ENCODE data around the gene SCYL3.

SCYL3 gene

DNA sequence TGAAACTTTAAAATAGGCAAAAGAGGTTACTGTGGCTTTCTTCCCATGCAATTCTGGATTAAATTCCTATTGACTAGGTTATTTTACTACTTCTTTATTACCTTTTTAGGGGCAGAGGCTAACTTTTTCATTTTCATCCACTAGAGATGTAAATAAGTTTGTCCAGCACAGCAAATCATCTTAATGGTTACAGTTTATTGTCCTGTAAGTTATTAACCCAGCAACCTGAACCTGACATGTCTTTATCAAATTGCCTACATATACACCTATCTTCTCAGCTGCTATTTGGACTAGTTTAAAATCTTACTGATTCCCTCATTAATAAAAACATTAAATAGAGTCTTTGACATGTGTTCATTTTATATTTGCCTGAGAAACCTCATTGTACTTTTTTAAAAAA lies 6.9 kb upstream of the SCYL3 start:
- DNase-seq (ENCODE audit: low read depth in 2 of 2): no peak

DNA sequence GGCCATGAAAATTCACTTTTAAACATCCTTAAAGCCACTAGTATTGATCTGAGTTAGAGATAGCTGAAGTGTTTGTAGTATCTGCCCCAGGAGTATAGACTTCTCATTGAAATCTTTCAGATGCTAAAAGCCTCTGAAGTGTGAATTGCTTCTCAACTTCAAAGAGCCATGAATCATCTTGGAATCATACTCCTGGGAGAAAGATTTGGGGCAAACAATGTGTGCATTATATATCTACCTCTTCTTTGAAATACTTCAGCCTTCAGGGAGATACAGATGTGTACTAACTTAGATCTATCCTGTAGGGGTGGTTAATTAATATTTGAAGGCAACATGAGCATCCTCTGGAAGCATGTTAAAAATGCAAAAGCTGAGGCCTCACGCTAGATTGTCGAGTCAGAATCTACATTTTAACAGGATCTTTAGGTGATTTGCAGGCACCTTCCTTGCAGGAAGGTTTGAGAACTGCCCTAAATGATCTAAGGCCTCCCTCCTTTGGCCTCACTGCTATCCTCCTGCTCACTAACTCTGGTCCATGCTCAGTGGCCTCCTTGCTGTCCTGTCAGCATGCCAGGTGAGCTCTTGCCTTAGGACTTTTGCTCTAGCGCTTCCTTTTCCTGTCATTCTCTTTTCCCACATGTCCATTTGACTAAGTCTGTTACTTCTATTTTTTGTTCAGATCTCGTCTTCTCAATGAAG lies 6.0 kb upstream of the SCYL3 start:
- DNase-seq (ENCODE audit: low read depth in 2 of 2): no peak

DNA sequence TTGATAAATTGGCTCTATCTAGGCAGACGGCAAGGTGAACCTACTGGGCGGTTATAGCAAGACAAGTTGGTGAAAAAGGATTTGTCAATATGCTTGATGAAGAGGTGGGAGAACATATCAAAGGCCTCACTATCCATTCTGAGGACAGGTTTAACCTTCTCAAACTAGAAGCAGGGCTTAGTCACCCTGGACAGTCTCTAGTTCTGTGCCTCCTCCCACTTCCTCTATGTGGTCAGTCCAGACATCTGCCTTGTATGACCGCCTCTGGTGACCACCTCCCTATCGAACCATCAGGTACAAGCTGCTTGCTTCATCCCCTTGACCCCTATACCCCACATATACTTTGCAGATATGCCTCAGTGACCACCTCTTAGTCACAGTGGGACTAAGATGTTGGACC lies 2.3 kb upstream of the SCYL3 start:
- DNase-seq (ENCODE audit: low read depth in 2 of 2): no peak

DNA sequence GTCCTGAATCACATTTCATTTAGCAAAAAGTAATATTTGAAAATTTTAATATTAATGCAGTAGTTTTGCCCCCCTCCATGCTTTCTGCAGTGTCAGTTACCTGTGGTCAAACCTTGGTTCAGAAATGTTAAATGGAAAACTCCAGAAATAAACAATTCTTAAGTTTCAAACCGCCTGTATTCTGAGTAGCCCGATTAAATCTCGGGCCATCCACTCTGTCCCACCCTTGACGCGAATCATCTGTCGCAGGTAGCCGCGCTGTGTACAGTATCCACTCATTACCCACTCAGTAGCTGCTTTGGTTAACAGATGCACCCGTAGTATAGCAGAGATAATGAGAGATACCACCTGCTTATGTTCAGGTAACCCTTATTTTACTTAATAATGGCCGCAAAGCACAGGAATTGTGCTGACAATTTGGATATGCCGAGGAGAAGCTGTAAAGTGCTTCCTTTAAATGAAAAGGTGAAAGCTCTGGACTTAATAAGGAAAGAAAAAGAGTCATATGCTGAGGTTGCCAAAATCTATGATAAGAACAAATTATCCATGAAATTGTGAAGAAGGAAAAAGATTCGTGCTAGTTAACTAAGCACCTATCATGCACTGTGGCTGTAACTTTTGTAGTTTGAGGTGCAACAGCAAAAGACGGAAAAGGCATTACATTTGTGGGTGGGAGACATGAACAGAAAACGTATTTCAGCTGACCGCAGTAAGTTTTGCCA lies 889 bp upstream of the SCYL3 start:
- DNase-seq (ENCODE audit: low read depth in 2 of 2): no peak

DNA sequence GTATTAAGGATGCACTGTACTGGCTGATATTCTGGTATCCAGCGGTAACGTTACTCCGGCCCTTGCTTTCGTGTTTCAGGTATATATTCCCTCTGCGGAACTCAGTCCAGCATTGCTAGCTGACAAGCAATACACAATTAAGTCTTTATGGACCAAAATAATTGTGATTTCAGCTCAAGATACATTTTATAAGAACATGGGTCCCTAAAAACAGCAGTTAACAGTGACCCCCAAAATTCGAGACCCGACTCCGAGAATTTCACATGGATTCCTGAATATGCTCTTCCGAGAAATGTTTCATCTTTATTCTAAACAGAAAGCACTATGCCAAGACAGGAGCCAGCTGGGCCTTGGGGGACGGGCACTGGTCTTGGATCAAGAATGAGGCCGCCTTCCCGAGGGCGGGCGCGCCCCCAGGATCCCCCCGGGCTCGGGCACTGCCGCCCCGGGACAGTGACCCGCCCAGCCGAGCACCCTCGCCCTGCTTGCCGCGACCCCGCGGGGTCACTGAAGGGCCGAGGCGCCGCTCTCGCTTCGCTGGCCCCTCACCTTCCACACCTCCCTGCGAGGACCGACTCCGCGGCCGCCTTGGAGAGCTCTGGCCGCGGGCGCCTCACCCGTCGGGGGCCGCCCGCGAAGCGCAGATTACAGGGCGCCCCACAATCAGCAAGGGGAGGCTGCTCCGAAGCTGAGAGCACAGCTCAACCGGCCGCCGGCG lies 610 bp downstream of the SCYL3 start:
- no peak for DNase-seq (ENCODE audit: low read depth in 2 of 2)

DNA sequence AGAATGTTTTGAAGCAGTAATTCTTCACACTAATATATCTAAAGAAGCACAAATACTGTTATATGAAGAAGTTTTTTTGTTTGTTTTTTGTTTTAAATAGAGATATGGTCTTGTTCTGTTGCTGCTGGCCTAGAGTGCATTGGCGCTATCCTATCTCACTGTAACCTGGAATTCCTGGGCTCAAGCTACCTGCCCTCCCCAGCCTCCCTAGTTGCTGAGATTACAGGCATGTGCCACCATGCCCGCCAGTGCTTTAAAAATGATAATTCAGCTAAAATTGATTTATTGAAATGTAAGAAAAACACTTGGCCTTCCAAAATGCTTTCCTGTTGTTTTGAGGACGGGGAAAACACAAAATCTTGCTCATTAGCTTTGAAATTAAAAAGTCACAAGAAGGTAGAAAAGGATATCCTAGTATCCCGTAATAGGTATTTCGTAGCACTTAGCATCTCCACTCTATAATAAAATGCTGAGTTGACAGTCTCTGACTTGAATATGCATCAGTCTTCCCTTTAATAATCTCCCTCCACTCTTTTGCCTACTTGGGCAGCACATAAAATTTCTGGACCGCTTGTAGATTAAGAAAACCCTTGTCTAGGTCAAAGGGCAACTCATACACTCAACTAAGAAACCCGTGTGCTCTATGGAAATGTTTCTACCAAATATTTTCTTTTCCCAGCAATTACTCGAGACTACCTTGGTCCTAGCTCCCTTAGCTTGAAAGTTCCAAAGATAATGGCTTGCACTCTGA lies 1.3 kb downstream of the SCYL3 start:
- no peak for DNase-seq (ENCODE audit: low read depth in 2 of 2)

DNA sequence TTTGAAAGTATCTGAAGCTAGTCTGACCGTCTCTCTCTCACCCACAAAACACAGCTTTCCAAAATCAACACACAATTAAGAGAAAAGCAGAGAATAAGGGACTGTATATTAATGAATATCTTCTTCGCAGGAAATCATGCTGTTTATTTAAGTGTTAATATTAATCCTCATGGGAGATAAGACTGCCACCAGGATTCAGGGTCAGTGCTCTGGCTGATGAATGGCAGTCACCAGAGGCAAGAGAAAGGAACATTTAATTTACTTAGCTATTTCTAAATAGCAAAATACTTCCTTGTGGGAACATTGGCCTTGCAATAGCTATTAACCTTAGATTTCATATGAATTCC lies 2.2 kb downstream of the SCYL3 start:
- no peak for DNase-seq (ENCODE audit: low read depth in 2 of 2)

DNA sequence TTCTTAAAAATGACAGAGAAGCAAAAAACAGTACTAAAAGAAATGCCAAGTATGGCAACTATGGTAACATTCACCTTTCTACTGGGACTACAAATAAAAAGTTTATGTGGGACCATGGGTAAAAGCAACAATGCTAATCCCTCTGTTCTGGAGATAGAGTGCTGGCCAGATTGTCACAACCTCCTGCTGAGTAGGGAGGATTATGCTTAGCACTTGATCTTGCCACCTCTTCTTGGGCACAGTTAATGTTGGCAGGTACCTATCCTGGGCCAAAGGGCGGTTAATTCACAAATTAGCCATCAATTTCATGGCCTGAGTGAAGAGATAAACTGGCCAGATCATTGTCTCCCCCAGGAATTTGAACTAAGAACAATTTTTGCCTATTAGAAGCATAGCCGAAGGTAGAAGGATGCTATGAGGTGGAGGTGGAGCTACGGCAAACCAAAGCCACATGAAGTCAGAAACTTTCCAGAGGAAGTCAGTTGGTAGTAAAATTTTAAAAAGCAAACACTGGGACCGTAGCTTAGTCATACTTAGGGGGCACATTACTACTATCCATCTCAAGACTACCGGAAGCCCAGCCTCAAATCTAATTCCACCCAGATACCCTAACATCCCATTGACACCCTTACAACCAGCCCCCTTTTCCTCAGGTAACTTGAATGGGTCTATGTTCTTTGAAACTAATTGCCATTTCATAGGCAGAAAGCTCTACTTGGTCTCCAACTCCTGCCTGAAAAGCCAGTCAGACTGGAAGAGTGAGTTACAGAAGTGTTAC lies 2.7 kb downstream of the SCYL3 start:
- peak in 1 of 2 donors; percentile 15 for DNase-seq (ENCODE audit: low read depth in 2 of 2)

DNA sequence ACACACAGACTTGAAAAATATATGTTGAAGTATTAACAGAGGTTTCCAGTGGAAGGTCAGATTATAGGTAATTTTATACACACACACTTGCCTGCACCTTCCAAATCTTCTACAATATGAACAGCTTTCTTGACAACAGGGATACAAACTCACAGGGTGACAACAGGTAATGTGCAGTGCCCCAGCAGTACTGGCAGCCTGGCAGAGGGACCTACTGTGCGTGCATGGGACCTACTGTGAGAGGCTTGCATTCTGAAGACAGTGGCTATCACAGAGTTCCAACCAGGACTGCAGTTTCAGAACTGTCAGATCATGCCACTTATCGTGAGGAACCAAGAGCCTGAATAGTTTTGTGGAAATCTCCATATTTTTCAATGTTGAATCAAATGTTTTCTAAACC lies 3.8 kb downstream of the SCYL3 start:
- no peak for DNase-seq (ENCODE audit: low read depth in 2 of 2)

DNA sequence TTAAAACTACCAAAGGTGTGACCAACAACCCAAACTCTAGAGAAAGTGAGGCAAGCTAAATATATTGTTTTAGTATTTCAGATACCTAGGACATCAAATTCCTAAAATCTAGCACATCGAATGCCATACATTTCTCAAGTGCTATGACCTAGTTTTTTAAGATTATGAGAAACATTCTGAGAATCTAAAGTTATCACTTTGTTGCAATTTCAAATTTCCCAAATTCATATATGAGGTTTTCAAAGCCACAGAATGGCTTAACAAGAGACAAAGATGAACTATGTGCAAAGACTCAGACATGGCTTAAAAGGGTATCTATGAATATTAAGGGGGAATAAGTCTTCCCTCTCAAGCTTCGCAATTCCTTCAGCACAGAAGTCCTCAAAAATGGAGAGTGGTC lies 6.8 kb downstream of the SCYL3 start:
- DNase-seq (ENCODE audit: low read depth in 2 of 2): no peak

DNA sequence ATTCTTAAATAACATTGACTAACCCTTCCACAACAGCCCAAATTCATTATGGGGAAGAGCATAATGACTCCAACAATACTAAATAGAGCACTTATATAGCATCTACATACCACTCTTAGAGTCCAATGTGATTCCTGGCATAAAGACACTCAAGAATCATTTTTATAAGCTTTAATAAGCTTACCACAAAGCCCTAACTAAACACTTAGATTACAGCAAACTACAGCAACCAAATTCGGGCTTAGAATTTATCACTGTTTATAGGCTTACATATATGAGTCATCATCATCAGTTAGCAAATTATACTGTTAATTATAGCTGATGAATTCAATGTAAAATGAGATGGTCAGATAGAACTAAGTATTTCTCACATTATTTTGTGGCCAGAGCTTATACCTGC lies 7.3 kb downstream of the SCYL3 start:
- DNase-seq (ENCODE audit: low read depth in 2 of 2): no peak

DNA sequence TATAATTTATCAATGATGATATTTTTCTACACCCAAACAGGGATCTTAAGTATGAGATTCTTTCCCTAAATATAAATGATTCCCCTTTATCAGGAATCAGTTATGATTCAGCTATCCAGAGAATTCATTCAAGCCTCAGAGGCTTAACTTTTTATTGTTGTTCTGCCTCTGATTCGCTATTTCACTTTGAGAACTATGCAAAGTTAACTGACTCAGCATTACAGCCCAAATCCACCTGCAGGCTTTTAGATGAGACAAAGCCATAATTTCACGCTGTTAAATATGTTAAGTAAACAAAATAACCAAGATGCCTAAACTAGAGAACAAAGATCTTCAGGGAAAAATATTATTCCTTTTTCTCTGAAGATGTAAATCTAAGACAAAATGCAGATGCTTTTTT lies 8.5 kb downstream of the SCYL3 start:
- DNase-seq (ENCODE audit: low read depth in 2 of 2): no peak

DNA sequence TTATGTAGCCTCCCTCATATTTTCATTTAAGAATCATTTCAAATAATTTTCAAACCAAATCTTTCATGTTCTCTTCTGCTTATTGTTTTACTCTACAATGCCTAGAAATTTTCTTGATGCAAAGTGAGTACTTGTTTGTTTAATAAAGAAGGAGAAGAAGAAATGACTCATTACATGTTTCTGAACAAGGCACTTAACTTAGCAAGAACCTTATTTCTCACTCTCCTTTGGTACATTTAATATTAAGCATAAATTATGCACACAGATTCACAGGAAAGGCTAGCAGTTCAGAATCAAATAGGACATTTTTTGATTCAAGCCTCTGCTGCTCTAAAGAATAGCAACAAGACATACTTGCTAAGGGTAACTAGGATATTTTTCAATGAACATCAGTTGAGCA lies 9.1 kb downstream of the SCYL3 start:
- DNase-seq (ENCODE audit: low read depth in 2 of 2): no peak

DNA sequence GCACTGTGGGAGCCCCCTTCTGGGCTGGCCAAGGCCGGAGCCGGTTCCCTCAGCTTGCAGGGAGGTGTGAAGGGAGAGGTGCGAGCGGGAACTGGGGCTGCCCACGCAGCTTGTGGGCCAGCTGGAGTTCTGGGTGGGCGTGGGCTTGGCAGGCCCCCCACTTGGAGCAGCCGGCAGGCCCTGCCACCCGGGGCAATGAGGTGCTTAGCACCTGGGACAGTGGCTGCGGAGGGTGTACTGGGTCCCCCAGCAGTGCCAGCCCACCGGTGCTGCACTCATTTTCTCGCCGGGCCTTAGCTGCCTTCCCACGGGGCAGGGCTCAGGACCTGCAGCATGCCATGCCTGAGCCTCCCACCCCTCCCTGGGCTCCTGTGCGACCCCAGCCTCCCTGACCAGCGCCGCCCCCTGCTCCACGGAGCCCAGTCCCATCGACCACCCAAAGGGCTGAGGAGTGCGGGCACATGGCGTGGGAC lies 11.6 kb downstream of the SCYL3 start:
- no peak for DNase-seq (ENCODE audit: low read depth in 2 of 2)

DNA sequence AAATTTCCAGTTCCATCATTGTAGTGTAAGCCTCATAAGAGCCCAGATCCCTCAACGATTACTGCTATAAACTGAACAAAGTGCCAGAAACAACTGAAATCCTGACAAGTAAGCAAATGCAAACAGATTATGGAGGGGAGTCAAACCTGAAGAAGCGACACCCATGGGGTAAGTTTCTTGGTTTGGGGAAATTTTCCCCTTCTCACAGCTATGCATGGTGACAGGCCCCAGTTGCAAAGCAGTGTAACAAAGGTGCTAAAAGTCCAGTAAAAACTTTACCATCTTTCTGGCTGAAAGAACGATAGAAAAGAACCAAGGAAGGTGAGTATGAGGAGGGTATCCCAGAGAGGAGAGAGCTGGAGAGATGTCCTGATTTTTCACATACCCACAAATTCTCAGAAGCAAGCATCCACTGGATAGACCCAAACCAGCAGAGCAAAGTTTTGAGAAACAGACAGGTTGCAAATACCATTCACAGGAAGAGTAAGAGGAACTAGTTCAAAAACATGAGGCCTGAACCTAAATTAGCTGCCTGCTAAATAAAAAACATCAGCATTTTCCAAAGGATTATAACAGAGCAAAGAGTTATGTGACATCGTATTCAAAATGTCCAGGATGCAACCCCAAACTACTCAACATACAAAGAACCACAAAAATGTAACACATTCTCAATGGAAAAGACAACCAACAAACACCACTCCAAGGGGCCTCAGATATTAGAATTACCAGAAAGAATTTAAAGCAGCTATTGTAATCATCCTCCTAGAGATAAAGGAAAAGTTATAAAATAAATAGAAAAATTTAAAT lies 14.5 kb downstream of the SCYL3 start:
- no peak for DNase-seq (ENCODE audit: low read depth in 2 of 2)

DNA sequence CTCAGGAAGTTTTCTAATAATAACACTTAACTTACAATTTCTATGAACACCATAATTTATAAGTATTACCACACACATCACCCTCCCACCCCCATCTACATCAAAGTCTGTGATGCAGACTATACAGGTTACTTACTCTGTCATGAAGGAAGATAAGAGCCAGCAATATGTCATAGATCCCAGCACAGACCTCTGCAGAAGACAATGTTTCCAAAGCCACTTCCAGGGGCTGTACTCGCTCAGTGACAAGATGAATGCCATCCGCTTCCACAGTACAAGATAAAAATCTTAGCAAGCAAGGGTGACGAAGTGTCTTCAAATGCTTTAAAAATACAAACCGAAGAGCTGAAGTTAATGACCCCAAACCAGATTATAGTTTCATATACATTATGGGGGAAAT lies 15.2 kb downstream of the SCYL3 start:
- no peak for DNase-seq (ENCODE audit: low read depth in 2 of 2)

DNA sequence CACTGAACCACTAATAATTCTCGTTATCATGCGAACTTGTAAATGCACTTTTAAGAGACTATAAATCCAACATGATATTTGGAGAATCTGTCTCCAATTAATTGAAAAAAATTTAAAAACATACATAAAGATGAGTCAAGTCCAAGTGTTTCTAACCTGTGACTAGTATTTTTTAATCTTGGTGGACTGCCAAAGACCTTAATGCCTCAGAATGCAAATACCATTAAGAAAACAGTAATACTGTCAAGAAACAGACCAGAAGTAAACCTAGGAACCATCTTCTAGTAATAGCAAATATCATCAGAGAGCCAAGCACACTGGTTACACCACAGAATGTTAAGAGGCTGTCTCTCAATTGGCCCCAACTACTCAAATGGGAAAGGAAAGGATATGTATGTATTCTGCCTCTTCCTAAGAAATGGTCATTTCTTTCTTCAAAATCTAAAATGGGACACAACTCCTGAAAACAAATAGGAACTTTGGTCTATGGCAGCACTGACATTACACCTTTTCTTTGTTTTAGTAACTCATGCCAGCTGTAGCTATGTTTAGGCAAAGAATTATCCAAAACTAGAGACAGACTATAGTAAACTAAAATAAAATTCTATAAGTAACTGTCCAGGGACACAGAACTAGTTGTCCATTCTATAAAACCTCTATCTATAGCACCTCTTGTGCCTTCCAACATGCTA lies 15.8 kb downstream of the SCYL3 start:
- DNase-seq (ENCODE audit: low read depth in 2 of 2): no peak

DNA sequence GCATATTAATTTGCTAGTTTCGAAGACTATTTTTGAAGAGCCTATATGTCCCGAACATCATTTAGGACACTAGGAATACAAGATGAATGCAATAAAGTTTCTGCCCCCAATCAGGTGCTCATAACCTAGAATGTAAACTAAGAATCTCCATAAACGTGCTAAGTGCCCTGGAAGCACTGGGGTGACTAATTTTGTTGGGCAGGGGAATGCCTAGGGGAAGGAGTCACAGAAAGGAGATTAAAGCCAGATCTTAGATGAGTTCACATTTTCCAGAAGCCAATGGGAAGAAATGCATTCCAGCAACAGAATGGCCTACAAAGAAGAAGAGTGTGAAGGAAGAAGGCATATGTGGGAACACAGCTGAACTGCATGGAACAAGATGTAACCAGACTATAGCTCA lies 19.5 kb downstream of the SCYL3 start:
- no peak for DNase-seq (ENCODE audit: low read depth in 2 of 2)

DNA sequence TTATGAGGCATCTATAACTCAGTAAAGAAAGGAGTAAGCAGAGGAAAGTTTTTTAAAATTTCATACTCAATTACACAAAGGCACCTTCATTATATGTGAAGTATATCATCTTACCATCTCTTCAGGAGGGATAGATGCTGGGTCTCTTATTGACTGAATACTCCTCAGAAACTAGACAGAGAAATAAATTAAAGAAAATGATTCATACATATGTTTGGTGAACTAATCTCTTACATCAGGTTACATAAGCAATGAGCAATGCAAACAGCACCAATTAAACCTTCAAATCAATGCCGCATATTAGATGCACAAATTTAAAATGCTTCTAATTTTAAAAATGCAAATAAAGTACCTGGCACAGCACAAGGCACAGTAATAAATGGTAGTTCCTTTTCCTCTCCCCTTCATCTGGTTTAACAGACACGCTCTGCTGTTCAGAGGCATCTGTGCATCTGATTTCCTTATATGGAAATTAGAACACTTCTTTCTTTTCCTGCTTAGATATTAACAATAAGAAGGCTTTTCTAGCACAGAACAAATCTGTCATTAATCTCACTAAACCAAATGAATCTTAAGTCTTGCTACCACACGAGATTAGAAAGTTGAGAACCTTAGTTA lies 20.0 kb downstream of the SCYL3 start:
- no peak for DNase-seq (ENCODE audit: low read depth in 2 of 2)

DNA sequence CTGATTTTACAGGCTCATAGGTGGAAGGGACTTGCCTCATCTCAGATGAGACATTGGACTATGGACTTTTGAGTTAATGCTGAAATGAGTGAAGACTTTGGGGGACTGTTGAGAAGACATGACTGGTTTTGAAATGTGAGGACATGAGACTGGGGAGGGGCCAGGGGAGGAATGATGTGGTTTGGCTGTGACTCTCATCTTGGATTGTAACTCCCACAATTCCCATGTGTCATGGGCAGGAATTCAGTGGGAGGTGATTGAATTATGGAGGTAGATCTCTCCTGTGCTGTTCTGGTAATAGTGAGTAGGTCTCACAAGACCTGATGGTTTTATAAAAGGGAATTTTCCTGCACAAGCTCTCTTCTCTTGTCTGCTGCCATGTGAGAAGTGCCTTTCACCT lies 20.8 kb downstream of the SCYL3 start:
- DNase-seq (ENCODE audit: low read depth in 2 of 2): no peak
